Activated naive CD4-positive, alpha-beta T cell treated with Interleukin-2 at 50 U/mL for 16 hours (primary cell): ENCODE results near the gene TCTN1.
A peak's percentile ranks its signal among the peaks of the same experiment; 100 is the strongest.
"Not testable (repeated sequence)": the region's sequence is repeated elsewhere in the genome, so short reads cannot be mapped to it uniquely, and the experiment has no call there.

ENCODE experiments used
- DNase-seq: peaks from one replicate; pipeline ENCODE4 v3.0.0-alpha.2; 2020

Gene TCTN1

DNA sequence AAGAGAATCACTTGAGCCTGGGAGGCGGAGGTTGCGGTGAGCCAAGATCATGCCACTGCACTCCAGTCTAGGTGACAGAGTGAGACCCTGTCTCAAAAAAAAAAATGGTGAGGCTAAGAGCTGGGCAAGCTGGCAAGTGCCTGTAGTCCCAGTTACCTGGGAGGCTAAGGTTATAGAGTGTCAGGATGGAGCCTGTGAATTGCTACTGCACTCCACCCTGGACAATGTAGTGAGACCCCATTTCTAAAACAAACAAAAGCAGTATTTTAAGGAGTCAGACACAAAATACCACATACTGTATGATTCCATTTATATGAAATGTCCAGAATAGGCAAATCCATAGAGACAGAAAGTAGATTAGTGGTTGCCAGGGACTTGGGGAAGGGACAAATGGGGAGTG lies 26.8 kb upstream of the TCTN1 start:
- not testable (repeated sequence) for DNase-seq

DNA sequence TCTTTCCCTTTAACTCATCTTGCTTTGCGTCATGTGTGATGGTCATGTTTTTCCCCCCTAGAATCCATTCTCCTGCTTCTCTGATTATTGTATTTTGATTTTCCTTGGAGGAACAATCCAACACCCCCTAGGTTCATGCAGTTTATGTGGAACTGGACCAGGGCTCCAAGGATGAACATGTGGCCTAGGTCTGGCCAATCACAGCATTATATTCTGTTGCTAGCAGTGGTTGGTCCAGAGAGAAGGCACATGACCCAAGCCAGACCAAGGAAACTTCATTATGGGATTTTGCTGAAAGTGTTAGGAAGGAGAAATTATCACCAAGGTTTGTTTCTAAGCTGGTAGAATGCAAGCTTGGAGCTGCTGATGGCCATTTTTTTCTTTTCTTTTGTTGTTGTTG lies 23.9 kb upstream of the TCTN1 start:
- no peak for DNase-seq

DNA sequence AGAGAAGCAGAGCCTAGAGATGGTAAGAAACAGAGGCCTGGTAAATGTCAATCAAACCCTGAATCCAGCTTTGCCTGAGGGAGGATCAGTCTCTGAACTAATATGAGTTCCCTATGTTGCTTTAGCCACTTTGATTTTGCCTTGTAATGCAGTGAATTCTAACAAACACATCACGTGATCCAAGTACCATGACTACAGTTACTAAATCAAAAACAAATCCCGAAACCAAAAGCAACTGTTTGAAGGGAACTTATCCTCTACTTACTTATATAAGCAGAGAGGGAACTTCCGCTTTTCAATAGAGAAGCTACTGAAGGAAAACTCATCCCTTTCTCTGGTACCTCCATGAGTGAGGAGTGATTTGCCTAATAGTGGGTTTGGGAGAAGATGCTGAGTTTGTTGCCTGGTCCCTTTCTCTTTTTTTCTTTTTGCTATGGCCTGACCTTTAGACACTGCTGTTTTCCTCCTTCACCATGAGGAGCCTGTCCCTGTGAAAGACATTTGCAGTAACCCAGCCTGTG lies 23.1 kb upstream of the TCTN1 start:
- DNase-seq, result no peak

DNA sequence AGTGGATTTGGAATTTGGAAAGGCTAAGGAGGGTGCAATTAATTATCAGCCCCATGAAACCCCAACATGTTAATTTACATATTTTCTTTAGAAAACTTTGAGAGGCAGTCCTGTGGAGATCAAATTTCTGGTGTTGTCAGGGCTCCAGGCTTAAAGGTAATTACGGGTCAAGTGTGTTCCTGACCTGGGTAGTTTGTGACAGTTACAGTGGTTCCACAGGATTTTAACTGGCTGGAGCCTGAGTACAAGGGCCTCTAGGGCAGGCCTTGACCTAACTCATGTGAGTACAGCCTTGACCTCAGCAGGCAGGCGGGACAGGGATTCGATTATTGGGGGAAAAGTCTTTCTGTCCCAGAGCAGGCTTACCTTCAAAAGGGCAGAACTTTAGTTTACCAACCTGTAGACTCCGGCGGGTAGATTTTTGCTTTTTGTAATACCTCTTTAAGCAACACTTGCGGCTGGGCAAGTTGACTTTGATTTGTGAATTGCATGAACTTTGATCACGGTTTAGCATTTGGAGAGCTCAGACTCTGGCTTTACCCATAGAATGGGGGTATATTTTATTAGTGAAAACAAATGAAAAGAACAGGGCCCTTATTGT lies 22.4 kb upstream of the TCTN1 start:
- no peak for DNase-seq

DNA sequence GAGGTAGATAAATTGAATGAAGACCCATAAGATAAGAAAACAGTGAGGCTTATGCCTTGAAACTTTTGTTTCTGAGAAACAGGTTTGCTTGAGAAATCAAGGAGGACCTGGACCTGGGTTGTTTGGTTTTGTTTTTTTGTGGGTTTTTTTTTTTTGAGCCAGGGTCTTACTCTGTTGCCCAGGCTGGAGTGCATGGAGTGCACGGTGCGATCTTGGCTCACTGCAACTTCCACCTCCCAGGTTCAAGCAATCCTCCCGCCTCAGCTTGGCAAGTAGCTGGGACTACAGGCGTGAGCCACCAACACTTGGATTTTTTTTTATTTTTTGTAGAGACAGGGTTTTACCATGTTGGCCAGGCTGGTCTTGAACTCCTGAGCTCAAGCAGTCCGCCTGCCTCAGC lies 21.9 kb upstream of the TCTN1 start:
- DNase-seq, result no peak

DNA sequence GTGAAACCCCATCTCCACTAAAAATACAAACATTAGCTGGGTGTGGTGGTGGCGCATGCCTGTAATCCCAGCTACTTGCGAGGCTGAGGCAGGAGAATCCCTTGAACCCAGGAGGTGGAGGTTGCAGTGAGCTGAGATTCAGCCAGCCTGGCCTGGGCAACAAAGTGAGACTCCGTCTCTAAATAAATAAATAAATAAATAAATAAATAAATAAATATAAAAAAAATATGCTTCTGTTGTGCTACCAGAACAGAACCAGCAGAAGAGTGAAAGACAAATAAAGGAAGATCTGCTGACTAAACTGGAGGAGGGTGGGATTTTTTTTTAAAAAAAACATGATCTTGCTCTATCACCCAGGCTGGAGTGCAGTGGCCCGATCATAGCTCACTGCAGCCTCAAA lies 21.0 kb upstream of the TCTN1 start:
- not testable (repeated sequence) for DNase-seq

DNA sequence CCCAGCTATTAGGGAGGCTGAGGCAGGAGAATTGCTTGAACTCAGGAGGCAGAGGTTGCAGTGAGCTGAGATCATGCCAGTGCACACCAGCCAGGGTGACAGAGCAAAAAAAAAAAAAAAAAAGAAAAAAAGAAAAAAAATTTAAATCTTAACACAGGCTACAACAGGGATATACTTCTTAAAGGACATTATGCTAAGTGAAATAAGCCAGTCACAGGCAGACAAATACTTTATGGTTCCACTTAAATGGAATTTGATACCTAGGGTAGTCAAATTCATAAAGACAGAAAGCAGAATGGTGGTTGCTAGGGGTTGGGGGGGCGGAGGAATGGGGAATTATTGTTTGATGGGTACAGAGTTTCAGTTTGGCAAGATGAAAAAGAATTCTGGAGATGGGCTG lies 16.0 kb upstream of the TCTN1 start:
- DNase-seq, result no peak

DNA sequence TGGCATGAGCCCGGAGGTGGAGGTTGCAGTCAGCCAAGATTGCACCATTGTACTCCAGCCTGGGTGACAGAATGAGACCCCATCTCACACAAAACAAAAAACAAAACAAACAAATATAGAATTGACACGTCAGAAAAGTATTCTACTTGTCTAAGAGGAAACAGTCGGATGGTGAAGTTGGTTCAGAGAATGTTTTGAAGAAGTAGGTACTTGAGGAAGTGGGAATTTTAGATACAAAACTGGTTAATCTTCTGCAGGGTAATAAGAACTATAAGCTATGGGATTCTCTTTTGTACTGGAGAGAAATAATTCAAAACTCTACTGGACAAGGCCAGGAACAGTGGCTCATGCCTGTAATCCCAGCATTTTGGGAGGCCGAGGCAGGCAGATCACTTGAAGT lies 14.6 kb upstream of the TCTN1 start:
- DNase-seq, result no peak

DNA sequence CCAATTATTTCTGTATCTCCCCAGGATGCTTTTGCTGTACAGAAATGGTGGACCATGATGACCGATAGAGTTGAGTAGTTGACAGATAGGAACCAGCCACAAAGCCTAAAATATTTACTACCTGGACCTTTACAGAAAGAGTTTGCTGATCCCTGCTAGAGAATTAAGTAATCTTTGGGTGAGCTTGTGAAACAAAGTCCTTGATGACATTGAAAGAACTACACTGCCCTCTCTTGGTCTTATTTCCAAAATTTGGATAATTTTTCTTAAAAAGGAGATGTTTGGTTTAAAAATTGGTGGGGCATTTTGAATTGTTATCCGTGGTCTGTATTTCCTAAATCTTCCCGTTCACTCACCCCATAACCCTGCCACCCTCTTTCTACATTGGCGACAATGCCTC lies 13.7 kb upstream of the TCTN1 start:
- DNase-seq, result no peak

DNA sequence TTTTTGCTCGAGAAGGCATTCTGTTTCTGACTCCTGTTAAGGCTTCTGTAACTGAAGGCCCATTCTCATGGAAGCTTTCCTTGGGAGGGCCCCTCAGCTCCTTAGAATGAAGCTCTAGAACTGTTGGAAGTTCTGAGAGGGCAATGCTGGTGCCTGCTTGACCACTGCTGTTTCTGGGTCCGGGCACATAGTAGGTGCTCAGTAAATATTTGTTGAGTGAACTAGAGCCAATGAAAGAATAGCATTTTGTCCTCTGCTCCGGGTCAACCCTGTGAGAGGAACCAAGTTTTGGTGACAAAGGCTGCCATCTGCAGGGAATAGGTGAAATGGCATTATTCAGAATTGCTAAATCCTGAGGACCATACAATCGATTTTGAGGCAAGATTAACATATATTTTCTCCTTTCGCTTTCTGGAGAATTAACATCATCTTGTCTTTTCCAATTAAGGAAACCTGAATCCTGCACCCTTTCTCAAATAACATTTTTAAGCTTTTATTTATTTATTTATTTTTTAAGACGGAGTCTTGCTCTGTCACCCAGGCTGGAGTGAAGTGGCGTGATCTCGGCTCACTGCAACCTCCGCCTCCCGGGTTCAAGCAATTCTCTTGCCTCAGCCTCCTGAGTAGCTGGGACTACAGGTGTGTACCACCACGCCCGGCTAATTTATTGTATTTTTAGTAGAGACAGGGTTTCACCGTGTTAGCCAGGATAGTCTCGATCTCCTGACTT lies 11.7 kb upstream of the TCTN1 start:
- DNase-seq, result peak; percentile 33

DNA sequence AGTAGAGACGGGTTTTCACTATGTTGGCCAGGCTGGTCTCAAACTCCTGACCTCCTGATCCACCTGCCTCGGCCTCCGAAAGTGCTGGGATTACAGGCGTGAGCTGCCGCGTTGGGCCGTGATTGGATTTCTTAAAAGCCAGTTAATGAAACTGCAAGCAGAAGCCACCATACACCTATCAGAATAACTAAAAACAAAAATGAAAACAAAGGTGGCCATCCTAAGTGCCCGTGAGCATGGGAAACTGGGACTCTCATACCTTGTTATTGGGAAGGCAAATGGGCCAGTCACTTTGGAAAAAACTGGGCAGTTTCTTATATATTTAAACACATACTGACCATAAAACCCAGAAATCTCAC lies 7.7 kb upstream of the TCTN1 start:
- DNase-seq, result no peak

DNA sequence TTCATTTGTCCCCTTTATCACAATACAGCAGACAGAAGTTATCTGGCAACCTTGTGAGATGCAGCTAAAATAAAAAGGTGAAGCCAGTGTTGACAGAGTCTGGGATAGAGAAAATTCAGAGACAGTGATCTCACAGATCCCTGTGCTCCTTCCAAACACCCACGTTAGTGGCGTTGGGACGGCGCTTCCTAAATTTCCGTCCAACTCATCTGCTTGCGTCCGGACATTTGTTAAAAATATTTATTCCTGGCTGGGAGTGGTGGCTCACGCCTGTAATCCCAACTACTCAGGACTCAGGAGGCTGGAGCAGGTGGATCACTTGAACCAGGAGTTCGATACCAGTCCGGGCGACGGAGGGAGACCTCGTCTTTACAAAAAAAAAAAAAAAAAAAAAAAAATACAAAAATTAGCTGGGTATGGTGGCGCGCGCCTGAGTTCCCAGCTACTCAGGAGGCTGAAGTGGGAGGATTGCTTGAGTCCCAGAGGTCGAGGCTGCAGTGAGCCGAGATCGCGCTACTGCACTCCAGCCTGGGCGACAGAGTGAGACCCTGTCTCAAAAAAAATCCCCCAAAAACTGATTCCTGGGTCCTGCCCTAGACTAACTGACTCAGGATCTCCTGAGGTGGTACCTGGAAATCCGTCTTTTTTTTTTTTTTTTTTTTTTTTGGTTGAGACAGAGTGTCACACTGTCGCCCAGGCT lies 708 bp upstream of the TCTN1 start:
- no peak for DNase-seq

DNA sequence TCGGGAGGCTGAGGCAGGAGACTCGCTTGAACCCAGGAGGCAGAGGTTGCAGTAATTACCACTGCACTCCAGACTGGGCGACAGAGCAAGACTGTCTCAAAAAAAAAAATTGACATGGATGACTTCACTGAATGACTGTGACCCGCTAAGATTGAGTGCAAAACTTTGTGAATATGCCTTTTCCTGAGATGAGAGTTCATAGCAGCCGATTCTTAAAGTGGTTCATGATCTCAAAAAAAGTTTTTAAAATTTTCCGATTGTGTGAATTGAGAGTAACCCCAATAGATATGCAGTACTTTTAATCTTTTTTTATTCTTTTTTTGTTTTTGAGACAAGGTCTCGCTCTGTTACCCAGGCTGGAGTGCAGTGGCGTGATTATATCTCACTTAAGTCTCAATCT lies 1.2 kb downstream of the TCTN1 start:
- no peak for DNase-seq

DNA sequence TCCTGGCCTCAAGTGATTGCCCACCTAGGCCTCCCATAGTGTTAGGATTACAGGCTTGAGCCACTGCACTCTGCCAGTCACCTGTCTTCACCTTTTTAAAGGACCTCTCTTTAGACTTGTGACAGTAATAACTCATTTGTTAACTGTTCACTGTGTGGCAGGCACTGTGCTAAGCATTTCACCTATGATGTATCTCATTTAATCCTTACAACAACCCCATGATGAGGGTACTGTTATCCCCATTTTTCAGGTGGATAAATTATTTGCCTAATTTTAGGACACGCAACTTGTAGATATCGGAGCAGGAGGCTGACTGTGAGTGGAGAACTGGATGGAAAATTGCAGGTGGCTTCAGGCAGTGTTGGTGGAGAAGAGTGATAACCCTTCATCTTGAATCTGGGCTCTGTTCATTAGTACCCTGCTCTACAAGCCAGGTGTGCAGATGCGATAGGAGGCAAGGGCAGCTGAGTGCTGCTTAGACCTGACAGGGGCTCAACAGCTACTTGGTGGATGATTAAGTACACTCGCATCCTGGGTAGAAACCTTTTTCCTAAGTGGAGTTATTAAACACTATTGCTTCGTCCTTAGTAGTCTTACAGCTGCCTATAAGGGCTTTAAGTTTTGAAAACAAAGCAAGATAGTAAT lies 2.7 kb downstream of the TCTN1 start:
- no peak for DNase-seq

DNA sequence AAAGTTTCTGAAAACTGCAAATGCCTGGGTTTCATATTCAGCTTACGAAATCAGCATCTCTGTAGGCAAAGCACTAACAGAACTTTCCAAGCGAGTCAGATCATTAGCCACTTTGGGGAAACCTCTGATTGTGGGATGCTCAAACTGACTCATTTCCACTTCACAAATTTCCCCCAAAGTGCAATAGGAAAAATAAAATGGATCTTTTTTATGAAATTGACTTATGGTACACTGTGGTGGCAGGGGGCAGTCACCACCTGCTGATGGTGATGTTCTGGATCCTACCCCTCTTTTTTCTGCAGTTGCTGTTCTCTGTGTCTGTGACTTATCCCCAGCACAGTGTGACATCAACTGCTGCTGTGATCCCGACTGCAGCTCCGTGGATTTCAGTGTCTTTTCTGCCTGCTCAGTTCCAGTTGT lies 5.6 kb downstream of the TCTN1 start:
- DNase-seq, result peak; percentile 41

DNA sequence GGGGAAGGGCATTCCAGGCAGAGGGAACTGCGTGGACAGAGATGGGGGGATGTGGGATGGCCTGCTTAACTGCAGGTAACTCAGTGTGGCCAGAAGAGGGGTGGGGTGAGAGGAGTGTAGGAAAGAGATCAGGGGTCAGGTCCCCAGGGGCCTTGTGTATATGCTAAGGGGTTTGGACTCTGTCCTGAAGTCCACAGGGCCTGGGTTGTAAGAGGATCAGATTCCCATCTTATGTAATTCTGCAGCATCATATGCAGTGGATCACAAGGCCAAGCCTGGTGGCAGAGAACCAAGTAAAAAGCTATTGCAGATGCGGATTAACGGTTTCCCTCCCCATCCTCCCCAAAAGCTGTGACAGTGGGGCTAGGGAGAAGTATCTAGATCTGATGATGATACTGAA lies 8.7 kb downstream of the TCTN1 start:
- DNase-seq, result no peak

DNA sequence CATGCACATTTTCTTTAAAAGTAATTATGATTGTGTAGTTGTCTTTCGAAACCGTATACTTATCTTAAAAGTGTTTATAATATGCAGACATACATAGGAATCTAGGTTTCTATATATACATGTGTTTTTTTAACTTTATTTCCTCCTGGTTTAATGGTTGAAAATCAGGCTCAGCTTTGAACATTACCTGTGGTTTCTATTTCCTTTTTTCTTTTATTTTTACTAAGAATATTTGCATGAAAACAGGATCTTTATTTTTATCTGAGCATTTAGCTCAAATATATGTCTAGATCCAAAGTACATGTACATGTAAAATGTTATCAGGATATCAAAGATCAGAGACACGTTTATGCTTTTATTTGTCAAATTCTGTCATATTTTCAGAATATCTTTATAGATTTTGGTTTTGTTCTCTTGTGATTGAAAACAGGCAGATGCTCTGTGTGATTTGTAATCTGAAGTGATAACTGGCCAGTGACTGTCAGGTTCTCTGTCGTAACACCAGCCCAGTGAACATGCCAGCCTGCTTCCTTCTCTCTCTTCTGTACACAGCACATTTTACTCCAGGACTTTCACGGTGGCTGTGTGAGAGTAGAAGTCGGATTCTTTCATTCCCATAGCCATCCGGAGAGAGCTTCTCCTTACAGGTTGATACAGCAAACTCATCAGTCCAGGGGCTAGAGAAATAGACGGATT lies 13.7 kb downstream of the TCTN1 start:
- DNase-seq, result no peak

DNA sequence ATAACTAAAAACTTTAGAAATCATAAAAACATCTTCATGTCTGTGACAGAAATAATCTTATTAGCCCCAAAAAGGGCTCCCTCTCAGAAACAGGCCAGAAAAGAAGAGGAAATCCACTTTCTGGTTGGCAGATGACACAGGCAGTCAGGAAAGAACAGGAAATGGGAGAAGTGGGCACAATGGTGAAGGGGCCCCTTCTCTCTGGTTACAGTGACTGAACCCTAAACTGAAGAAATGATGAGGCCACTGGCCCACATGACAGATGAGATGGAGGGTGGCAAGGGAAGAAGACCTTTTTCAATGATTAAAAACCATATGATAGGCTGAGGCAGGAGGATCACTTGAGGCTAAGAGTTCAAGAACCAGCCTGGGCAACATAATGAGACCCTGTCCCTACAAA lies 21.1 kb downstream of the TCTN1 start:
- DNase-seq, result no peak

DNA sequence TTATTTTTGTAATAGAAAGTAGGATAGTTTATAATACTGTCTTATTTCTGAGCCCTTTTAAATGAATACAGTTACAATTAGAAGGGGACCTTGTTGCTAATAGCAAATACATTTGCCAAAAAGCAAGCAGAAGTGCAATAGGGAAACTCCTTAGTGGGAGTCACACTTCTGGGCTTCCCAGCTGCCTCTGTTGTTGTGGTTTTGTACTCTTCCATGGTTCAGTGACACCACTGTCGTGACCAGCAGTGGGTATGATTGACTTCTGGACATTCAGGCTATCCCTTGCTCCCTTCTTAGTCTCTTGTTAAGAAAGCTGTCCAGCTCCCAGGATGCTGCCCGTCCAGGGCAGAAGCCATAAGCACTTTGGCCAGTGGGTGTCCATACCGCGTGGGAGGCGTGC lies 22.6 kb downstream of the TCTN1 start:
- no peak for DNase-seq

DNA sequence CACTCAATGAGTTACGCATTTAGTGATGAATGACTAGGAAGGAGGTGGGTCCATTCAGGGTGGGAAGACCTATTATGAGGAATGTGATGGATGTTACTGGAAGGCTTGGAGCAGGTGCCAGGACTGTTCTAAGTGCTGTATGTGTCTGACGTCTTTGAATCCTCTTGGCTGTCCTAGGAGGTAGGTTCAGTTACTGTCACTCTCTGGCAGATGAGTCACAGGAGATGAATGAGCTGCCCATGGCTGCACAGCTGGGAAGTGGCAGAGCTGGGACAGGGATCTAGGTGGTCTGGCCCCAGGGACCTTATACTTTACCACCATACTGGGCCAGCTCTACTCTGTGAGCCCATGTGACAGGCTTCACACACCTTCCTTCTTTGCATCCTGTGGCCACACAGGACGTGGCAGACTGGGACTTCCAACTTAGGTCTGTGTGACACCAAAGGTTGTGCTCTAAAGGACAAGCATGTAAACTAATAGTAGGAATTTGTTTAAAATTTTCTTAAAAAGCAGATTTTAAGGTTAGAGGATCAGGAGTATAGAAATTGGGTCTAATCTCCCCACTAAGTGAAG lies 24.0 kb downstream of the TCTN1 start:
- no peak for DNase-seq

DNA sequence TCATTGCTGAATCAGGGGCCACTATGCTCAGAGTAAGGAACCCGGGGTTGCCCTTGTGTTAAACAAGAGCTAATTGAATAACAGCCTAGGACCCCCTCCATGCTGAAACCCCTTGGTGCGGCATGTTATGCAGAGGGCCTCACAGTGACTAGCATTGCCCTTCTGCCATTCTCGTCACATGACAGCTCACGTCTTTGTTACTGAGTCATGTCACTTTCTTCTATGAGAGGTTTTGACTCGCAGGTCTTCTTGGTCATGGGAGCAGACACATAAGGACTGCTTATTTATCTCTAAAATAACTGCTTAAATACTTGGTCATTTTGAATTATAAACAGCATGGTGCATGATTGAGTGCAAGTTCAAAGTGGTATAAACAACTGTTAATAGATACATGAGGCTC lies 24.9 kb downstream of the TCTN1 start:
- no peak for DNase-seq

DNA sequence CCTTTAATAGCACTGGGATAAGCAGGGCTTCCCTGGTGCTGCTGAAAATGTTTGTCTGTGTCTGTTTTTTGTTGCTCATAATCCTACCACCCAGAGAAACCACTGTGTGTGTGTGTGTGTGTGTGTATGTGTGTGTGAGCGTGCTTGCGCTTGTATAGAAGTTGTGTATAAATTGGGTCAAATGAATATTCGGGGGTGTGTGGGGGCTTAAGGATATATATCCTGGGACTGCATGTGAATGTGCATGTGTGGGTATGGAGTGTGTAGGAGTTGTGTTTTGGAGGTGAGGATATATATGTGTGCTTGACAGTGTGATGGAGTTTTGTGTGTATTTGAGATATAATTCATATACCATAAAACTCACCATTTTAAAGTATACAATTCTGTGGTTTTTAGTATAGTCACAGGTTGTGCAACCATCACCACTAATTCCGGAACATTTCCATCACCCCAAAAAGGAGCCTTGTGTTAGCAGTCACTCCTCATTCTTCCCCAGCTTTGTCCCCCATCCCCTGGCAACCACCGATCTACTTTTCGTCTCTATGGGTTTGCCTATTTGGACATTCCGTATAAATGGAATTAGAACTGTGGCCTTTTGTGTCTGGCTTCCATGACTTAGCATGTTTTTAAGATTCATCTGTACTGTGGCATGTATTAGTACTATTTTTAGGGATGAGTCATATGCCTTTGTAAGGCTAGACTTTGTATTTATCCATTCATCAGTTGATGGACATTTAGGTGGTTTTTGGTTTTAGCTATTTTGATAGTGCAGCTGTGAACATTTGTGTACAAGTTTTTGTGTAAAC lies 25.6 kb downstream of the TCTN1 start:
- DNase-seq, result no peak
